Measurements from ENCODE around the gene UFSP1. TPM values are rescaled to one million over a fixed set of nuclear protein-coding genes. Genes with fewer than 3 reads are reported as not detected.
"Not testable (repeated sequence)": the region's sequence is repeated elsewhere in the genome, so short reads cannot be mapped to it uniquely, and the experiment has no call there.

Gene UFSP1
- 1 to 10 TPM; 1.8 to 6.0 TPM for total RNA-seq

GRCh38 chr7:100888988-100889750, at the start of gene UFSP1:
Gene UFSP1 (minus strand): TSS chr7:100889715. CDS start chr7:100889271, 444 bp downstream.
- H3K27ac Mint-ChIP-seq = peak within 1 kb of the TSS; percentile 80 to 81
- H3K36me3 Mint-ChIP-seq = peaks cover 34% of the 10 kb centered on the region
- H3K27me3 Mint-ChIP-seq = peaks cover 16 to 20% of the 10 kb centered on the region in 2 donors
- H3K4me1 Mint-ChIP-seq (ENCODE audit: low read depth in 2 of 2) = peaks cover 39 to 54% of the 10 kb centered on the region in 2 donors
- ATAC-seq (peak; percentile 60 to 73), DNase-seq (ENCODE audit: low spot score) (no peak)
- no peaks in the 10 kb centered on the region for H3K9me3 Mint-ChIP-seq
- H3K4me3 Mint-ChIP-seq = peak within 1 kb of the TSS; percentile 86

GRCh38 chr7:100936167-100936566, 46.7 kb upstream of the UFSP1 start:
- H3K27ac Mint-ChIP-seq; H3K4me3 Mint-ChIP-seq; H3K4me1 Mint-ChIP-seq (ENCODE audit: low read depth in 2 of 2); ATAC-seq; H3K36me3 Mint-ChIP-seq; H3K9me3 Mint-ChIP-seq; DNase-seq (ENCODE audit: low spot score): not testable (repeated sequence)
- peaks cover 9 to 11% of the 10 kb centered on the region in 2 donors for H3K27me3 Mint-ChIP-seq

- not testable (repeated sequence) for DNase-seq (ENCODE audit: low spot score); H3K4me3 Mint-ChIP-seq; H3K4me1 Mint-ChIP-seq (ENCODE audit: low read depth in 2 of 2); H3K9me3 Mint-ChIP-seq; H3K36me3 Mint-ChIP-seq; H3K27ac Mint-ChIP-seq; ATAC-seq
- H3K27me3 Mint-ChIP-seq = peaks cover 9 to 16% of the 10 kb centered on the region in 2 donors
Observed at GRCh38 chr7:100935381-100935780, 45.9 kb upstream of the UFSP1 start.

- Mint-ChIP-seq H3K27me3 (peaks cover 9 to 16% of the 10 kb centered on the region in 2 donors), H3K4me3 (no peak overlapping the region), H3K4me1 (ENCODE audit: low read depth in 2 of 2) (no peaks in the 10 kb centered on the region), H3K27ac (no peak overlapping the region), H3K9me3 (no peaks in the 10 kb centered on the region), H3K36me3 (peaks cover 6% of the 10 kb centered on the region)
- ATAC-seq = peak in 1 of 2 donors; percentile 27
- no peak for DNase-seq (ENCODE audit: low spot score)
Observed at GRCh38 chr7:100933734-100934133, 44.2 kb upstream of the UFSP1 start.

GRCh38 chr7:100929808-100930174, 40.3 kb upstream of the UFSP1 start:
- H3K9me3 Mint-ChIP-seq = no peaks in the 10 kb centered on the region
- peaks cover 6% of the 10 kb centered on the region for H3K36me3 Mint-ChIP-seq
- no peak for ATAC-seq
- no peaks in the 10 kb centered on the region for H3K4me1 Mint-ChIP-seq (ENCODE audit: low read depth in 2 of 2)
- H3K27me3 Mint-ChIP-seq = peaks cover 4 to 16% of the 10 kb centered on the region in 2 donors
- no peak for DNase-seq (ENCODE audit: low spot score)
- no peak overlapping the region for H3K27ac Mint-ChIP-seq
- H3K4me3 Mint-ChIP-seq = no peak overlapping the region

GRCh38 chr7:100923616-100924015, 34.1 kb upstream of the UFSP1 start:
- not testable (repeated sequence) for ATAC-seq; H3K27ac Mint-ChIP-seq; H3K9me3 Mint-ChIP-seq; H3K4me3 Mint-ChIP-seq; DNase-seq (ENCODE audit: low spot score); H3K36me3 Mint-ChIP-seq; H3K4me1 Mint-ChIP-seq (ENCODE audit: low read depth in 2 of 2)
- H3K27me3 Mint-ChIP-seq = peaks cover 24 to 33% of the 10 kb centered on the region in 2 donors

- Mint-ChIP-seq H3K9me3 (no peaks in the 10 kb centered on the region), H3K27me3 (peaks cover 29 to 33% of the 10 kb centered on the region in 2 donors), H3K36me3 (no peaks in the 10 kb centered on the region), H3K4me3 (no peak overlapping the region), H3K27ac (no peak overlapping the region), H3K4me1 (ENCODE audit: low read depth in 2 of 2) (no peaks in the 10 kb centered on the region)
- DNase-seq (ENCODE audit: low spot score) (no peak), ATAC-seq (no peak)
Observed at GRCh38 chr7:100921039-100921438, 31.5 kb upstream of the UFSP1 start.

GRCh38 chr7:100919779-100920437, 30.4 kb upstream of the UFSP1 start:
- H3K27ac Mint-ChIP-seq = not testable (repeated sequence)

GRCh38 chr7:100919335-100919734, 29.8 kb upstream of the UFSP1 start:
- H3K9me3 Mint-ChIP-seq; ATAC-seq; H3K4me1 Mint-ChIP-seq (ENCODE audit: low read depth in 2 of 2); H3K27ac Mint-ChIP-seq; H3K4me3 Mint-ChIP-seq; DNase-seq (ENCODE audit: low spot score); H3K36me3 Mint-ChIP-seq: not testable (repeated sequence)
- peaks cover 33 to 34% of the 10 kb centered on the region in 2 donors for H3K27me3 Mint-ChIP-seq

More at GRCh38 chr7:100919779-100920437, 30.4 kb upstream of the UFSP1 start:
- not testable (repeated sequence) for ATAC-seq; H3K4me3 Mint-ChIP-seq; H3K9me3 Mint-ChIP-seq; DNase-seq (ENCODE audit: low spot score); H3K4me1 Mint-ChIP-seq (ENCODE audit: low read depth in 2 of 2); H3K36me3 Mint-ChIP-seq
- peaks cover 32 to 33% of the 10 kb centered on the region in 2 donors for H3K27me3 Mint-ChIP-seq

- ATAC-seq = no peak
- Mint-ChIP-seq H3K4me3 (no peak overlapping the region), H3K4me1 (ENCODE audit: low read depth in 2 of 2) (no peaks in the 10 kb centered on the region)
Observed at GRCh38 chr7:100914879-100915447, 25.4 kb upstream of the UFSP1 start.

GRCh38 chr7:100914208-100914878, 24.8 kb upstream of the UFSP1 start:
- DNase-seq (ENCODE audit: low spot score) = no peak
- Mint-ChIP-seq H3K36me3 (no peaks in the 10 kb centered on the region), H3K9me3 (no peaks in the 10 kb centered on the region), H3K27ac (no peak overlapping the region), H3K27me3 (peaks cover 0 to 10% of the 10 kb centered on the region in 2 donors), H3K4me3 (no peak overlapping the region), H3K4me1 (ENCODE audit: low read depth in 2 of 2) (no peaks in the 10 kb centered on the region)
- no peak for ATAC-seq

More at GRCh38 chr7:100914879-100915447, 25.4 kb upstream of the UFSP1 start:
- no peaks in the 10 kb centered on the region for H3K36me3 Mint-ChIP-seq
- H3K27ac Mint-ChIP-seq = no peak overlapping the region
- H3K9me3 Mint-ChIP-seq = no peaks in the 10 kb centered on the region
- DNase-seq (ENCODE audit: low spot score) = no peak
- H3K27me3 Mint-ChIP-seq = peaks cover 4 to 10% of the 10 kb centered on the region in 2 donors

GRCh38 chr7:100911484-100911883, 22.0 kb upstream of the UFSP1 start:
- Mint-ChIP-seq H3K36me3 (no peaks in the 10 kb centered on the region), H3K4me3 (no peak overlapping the region), H3K9me3 (no peaks in the 10 kb centered on the region), H3K27me3 (peaks cover 0 to 7% of the 10 kb centered on the region in 2 donors), H3K27ac (no peak overlapping the region), H3K4me1 (ENCODE audit: low read depth in 2 of 2) (no peaks in the 10 kb centered on the region)
- DNase-seq (ENCODE audit: low spot score) = no peak
- ATAC-seq = no peak

GRCh38 chr7:100910443-100910842, 20.9 kb upstream of the UFSP1 start:
- H3K27me3 Mint-ChIP-seq; H3K4me3 Mint-ChIP-seq; H3K4me1 Mint-ChIP-seq (ENCODE audit: low read depth in 2 of 2); H3K27ac Mint-ChIP-seq; DNase-seq (ENCODE audit: low spot score); H3K36me3 Mint-ChIP-seq; H3K9me3 Mint-ChIP-seq; ATAC-seq: not testable (repeated sequence)
